Liver (tissue), 9 donors: ENCODE results near the gene IRF9. TPM values are rescaled to one million over a fixed set of nuclear protein-coding genes. Genes with fewer than 3 reads are reported as not detected.

ENCODE experiments used
- DNase-seq: peaks from one replicate; pipeline ENCODE4 v3.0.0-alpha.2; 2017; ENCODE audit warnings: low spot score
- H3K27ac ChIP-seq, 2 donors: one replicate each; pipeline ENCODE4 v1.7.0; 2013; ENCODE audit warnings: inconsistent platforms in 2 of 2, low read length in 2 of 2, control low read depth in 1 of 2, low read depth in 1 of 2, mild to moderate bottlenecking in 1 of 2
- H3K27me3 ChIP-seq, 4 donors: one replicate each; pipeline versions ENCODE4 v1.6.1 to v1.7.0; 2013; ENCODE audit warnings: low read length in 3 of 4, inconsistent platforms in 1 of 4, mild to moderate bottlenecking in 1 of 4, moderate library complexity in 1 of 4; ENCODE audit not compliant: control insufficient read depth in 4 of 4, insufficient read depth in 4 of 4
- H3K36me3 ChIP-seq, 4 donors: one replicate each; pipeline versions ENCODE4 v1.6.1 to v1.7.0; 2013; ENCODE audit warnings: low read length in 3 of 4, mild to moderate bottlenecking in 3 of 4, low read depth in 1 of 4, moderate library complexity in 1 of 4; ENCODE audit not compliant: control insufficient read depth in 4 of 4, insufficient read depth in 3 of 4
- H3K4me1 ChIP-seq, 4 donors: one replicate each; pipeline versions ENCODE4 v1.6.1 to v1.7.0; 2013; ENCODE audit warnings: low read length in 3 of 4, mild to moderate bottlenecking in 3 of 4, moderate library complexity in 1 of 4; ENCODE audit not compliant: control insufficient read depth in 4 of 4, insufficient read depth in 4 of 4
- H3K4me3 ChIP-seq, 3 donors: one replicate each; pipeline versions ENCODE4 v1.6.1 to v1.7.0; 2013; ENCODE audit warnings: low read length in 3 of 3, control low read depth in 1 of 3, low read depth in 1 of 3, mild to moderate bottlenecking in 1 of 3
- H3K9ac ChIP-seq, 2 donors: one replicate each; pipeline ENCODE4 v1.7.0; 2013; ENCODE audit warnings: low read length in 2 of 2, mild to moderate bottlenecking in 2 of 2, moderate library complexity in 2 of 2, control low read depth in 1 of 2, low read depth in 1 of 2
- H3K9me3 ChIP-seq, 4 donors: one replicate each; pipeline versions ENCODE4 v1.6.1 to v1.7.0; 2013; ENCODE audit warnings: low read length in 3 of 4; ENCODE audit not compliant: control insufficient read depth in 4 of 4
- ATF3 ChIP-seq: IDR thresholded peaks from 2 replicates; pipeline ENCODE4 v1.6.1; 2016; ENCODE audit warnings: antibody characterized with exemption
- EGR1 ChIP-seq, 2 donors: IDR thresholded peaks; 2 replicates each; pipeline ENCODE4 v1.6.1; 2016 to 2018; ENCODE audit warnings: antibody characterized with exemption in 2 of 2, low read depth in 2 of 2
- FOXA1 ChIP-seq: IDR thresholded peaks from 2 replicates; pipeline ENCODE4 v1.6.1; 2016; ENCODE audit warnings: antibody characterized with exemption
- FOXA2 ChIP-seq: IDR thresholded peaks from 2 replicates; pipeline ENCODE4 v1.6.1; 2016; ENCODE audit warnings: antibody characterized with exemption
- GABPA ChIP-seq, 2 donors: IDR thresholded peaks in 1 of 2; conservative IDR thresholded peaks in 1 of 2; 2 replicates each; pipeline ENCODE4 v1.6.1; 2016; ENCODE audit warnings: antibody characterized with exemption in 2 of 2, mild to moderate bottlenecking in 1 of 2, moderate library complexity in 1 of 2
- HNF4A ChIP-seq, 2 donors: conservative IDR thresholded peaks; 2 replicates each; pipeline ENCODE4 v1.6.1; 2016; ENCODE audit warnings: antibody characterized with exemption in 2 of 2, mild to moderate bottlenecking in 2 of 2
- HNF4G ChIP-seq: IDR thresholded peaks from 2 replicates; pipeline ENCODE4 v1.6.1; 2016; ENCODE audit warnings: antibody characterized with exemption
- JUND ChIP-seq, 2 donors: IDR thresholded peaks; 2 replicates each; pipeline ENCODE4 v1.6.1; 2016; ENCODE audit warnings: antibody characterized with exemption in 2 of 2
- MAX ChIP-seq: IDR thresholded peaks from 2 replicates; pipeline ENCODE4 v1.6.1; 2016; ENCODE audit warnings: antibody characterized with exemption
- NR2F2 ChIP-seq: IDR thresholded peaks from 2 replicates; pipeline ENCODE4 v1.6.1; 2016; ENCODE audit warnings: antibody characterized with exemption
- RAD21 ChIP-seq, 2 donors: IDR thresholded peaks; 2 replicates each; pipeline ENCODE4 v1.6.1; 2016; ENCODE audit warnings: antibody characterized with exemption in 2 of 2, mild to moderate bottlenecking in 2 of 2
- REST ChIP-seq: IDR thresholded peaks from 2 replicates; pipeline ENCODE4 v1.6.1; 2016; ENCODE audit warnings: antibody characterized with exemption, mild to moderate bottlenecking
- RXRA ChIP-seq, 2 donors: IDR thresholded peaks; 2 replicates each; pipeline ENCODE4 v1.6.1; 2017 to 2018; ENCODE audit warnings: antibody characterized with exemption in 2 of 2, mild to moderate bottlenecking in 1 of 2
- SP1 ChIP-seq: IDR thresholded peaks from 2 replicates; pipeline ENCODE4 v1.6.1; 2018; ENCODE audit warnings: antibody characterized with exemption, mild to moderate bottlenecking
- TAF1 ChIP-seq: conservative IDR thresholded peaks from 2 replicates; pipeline ENCODE4 v1.6.1; 2016; ENCODE audit warnings: antibody characterized with exemption, mild to moderate bottlenecking
- YY1 ChIP-seq: IDR thresholded peaks from 2 replicates; pipeline ENCODE4 v1.6.1; 2016; ENCODE audit warnings: antibody characterized with exemption, mild to moderate bottlenecking
- ZBTB33 ChIP-seq: IDR thresholded peaks from 2 replicates; pipeline ENCODE4 v1.6.1; 2016; ENCODE audit warnings: antibody characterized with exemption
- WGBS: extraction: QIAGEN DNeasy Blood & Tissue Kit; methylation state at CpG from one replicate; pipeline ENCODE4 v1.1.7; 2013; 5-methylcytosine and 5-hydroxymethylcytosine counted together
- polyA plus RNA-seq, 2 donors: library from polyadenylated mRNA; stranded (reverse) in 1 of 2; unstranded in 1 of 2; fragments of 200-250 nt in 1 of 2; fragments of >200 nt in 1 of 2; fragmentation: Nextera tagmentation in 1 of 2; extraction: Ambion mirVana in 1 of 2; gene quantifications; one replicate each; pipeline versions ENCODE4 v1.2.1 to v1.2.3, GENCODE V29; 2013 to 2015
- total RNA-seq, 2 donors: library from RNA; depleted of rRNA; stranded (reverse); fragments of >200 nt; gene quantifications; one replicate each; pipeline ENCODE4 v1.2.3, GENCODE V29; 2014
- donor health status: healthy.
- donor health status: healthy.
- donor health status: healthy.
- donor health status: healthy.
- donor health status: healthy.

Gene IRF9
- total and polyA plus RNA-seq, 4 donors, result 37.9 to 60.9 (median 51.0) TPM

- no peak for DNase-seq
- WGBS, result 90% methylated on average over 5 of the region's 5 CpGs
- peak within 1 kb of the TSS; percentile 72 to 83 for H3K27ac ChIP-seq
- H3K9ac ChIP-seq, result peak within 1 kb of the TSS in 1 of 2 donors; percentile 36
- H3K36me3 ChIP-seq, result no peaks in the 10 kb centered on the region
- H3K4me1 ChIP-seq, result peaks cover 7 to 33% (median 27%) of the 10 kb centered on the region in 4 donors
- TF ChIP-seq TAF1 (no peak), MAX (no peak), REST (no peak), HNF4G (no peak), FOXA2 (no peak), SP1 (no peak), ZBTB33 (no peak), HNF4A (conservative IDR thresholded peaks at IDR 0.05) (no peak), NR2F2 (no peak), RXRA (IDR thresholded peaks at IDR 0.05) (no peak), JUND (IDR thresholded peaks at IDR 0.05) (no peak), YY1 (no peak)
- no peaks in the 10 kb centered on the region for H3K27me3 ChIP-seq
- no peaks in the 10 kb centered on the region for H3K9me3 ChIP-seq
- peak within 1 kb of the TSS in 1 of 3 donors; percentile 30 for H3K4me3 ChIP-seq
These were observed 30.7 kb upstream of the IRF9 start, which contains the start of gene FITM1 for GRCh38 chr14:24130380-24130716. Gene FITM1, plus strand, starts transcription at chr14:24130659. Its CDS starts 905 bp downstream, at chr14:24131564.

- H3K36me3 ChIP-seq, result no peaks in the 10 kb centered on the region
- peak overlapping the region in 1 of 3 donors; percentile 30 for H3K4me3 ChIP-seq
- H3K9me3 ChIP-seq, result no peaks in the 10 kb centered on the region
- DNase-seq, result no peak
- no peaks in the 10 kb centered on the region for H3K27me3 ChIP-seq
- WGBS, result 36% methylated on average over 7 of the region's 7 CpGs
- peak overlapping the region in 1 of 2 donors; percentile 36 for H3K9ac ChIP-seq
- peaks cover 7 to 37% (median 30%) of the 10 kb centered on the region in 4 donors for H3K4me1 ChIP-seq
- H3K27ac ChIP-seq, result peak overlapping the region; percentile 72 to 83
- peak; percentile 10 to 34 for TF ChIP-seq RAD21 (IDR thresholded peaks at IDR 0.05)
- peak; percentile 79 to 85 for TF ChIP-seq HNF4A (conservative IDR thresholded peaks at IDR 0.05)
- peak; percentile 88 for TF ChIP-seq SP1
- TF ChIP-seq REST, result peak; percentile 75
- TF ChIP-seq MAX, result peak; percentile 61
- peak; percentile 76 for TF ChIP-seq NR2F2
- TF ChIP-seq RXRA (IDR thresholded peaks at IDR 0.05), result peak; percentile 79 to 89
- TF ChIP-seq EGR1 (IDR thresholded peaks at IDR 0.05; ENCODE audit: low read depth in 2 of 2), result no peak
- no peak for TF ChIP-seq TAF1
- no peak for TF ChIP-seq FOXA2
- peak in 1 of 2 donors; percentile 42 for TF ChIP-seq GABPA (IDR thresholded peaks at IDR 0.05 in 1 of 2, conservative IDR thresholded peaks at IDR 0.05 in 1 of 2)
- no peak for TF ChIP-seq ATF3
- no peak for TF ChIP-seq FOXA1
- TF ChIP-seq ZBTB33, result peak; percentile 43
These were observed 30.1 kb upstream of the IRF9 start for GRCh38 chr14:24130717-24131548.
